Measurements from ENCODE around the gene GIPC2.
"Not testable (repeated sequence)": the region's sequence is repeated elsewhere in the genome, so short reads cannot be mapped to it uniquely, and the experiment has no call there.

The GIPC2 gene

DNA sequence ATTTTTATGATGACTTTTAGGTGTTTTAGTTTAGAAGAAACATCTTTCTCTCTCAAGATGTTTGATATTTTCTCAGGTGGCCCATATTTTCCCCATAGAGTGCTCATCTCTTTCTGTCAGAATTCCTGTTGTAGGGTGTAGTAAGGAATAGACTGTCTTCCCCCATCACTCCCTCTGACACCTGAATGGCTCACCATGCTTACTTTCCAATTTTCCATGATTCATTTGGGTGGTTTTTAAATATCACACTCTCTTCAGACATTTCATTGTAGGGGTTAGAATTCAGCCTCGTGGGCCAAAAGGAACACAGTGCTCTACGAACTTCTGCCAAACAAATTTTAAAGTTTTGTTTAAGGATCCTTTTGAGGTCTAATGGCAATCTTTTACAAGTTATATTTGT is 24.0 kb downstream of the GIPC2 start:
- no peak for TF ChIP-seq ZNF274 (IDR thresholded peaks at IDR 0.05; ENCODE audit: low read depth, low read length)
- no peak overlapping the region for H3K4me3 ChIP-seq (ENCODE audit: low read length)

DNA sequence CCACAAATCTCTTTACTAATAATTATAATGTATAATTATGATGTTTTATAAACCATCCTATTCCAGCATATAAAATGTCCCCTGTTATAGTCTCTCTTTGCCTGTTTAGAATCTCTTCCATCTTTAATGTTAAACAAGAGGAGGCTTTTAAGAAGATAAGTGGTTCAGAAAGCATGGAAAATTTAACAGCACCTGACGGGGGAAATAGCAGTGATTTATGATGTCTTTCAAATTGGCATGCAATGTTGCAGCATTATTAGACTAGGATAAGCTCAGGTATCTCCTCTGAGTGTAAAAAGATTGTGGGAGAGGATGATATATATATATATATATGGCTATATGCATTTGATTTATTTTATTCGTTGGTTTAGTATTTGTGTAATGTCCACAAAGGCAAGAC is 24.4 kb downstream of the GIPC2 start:
- no peak overlapping the region for H3K4me3 ChIP-seq (ENCODE audit: low read length)
- TF ChIP-seq ZNF274 (IDR thresholded peaks at IDR 0.05; ENCODE audit: low read depth, low read length): no peak

- H3K4me3 ChIP-seq (ENCODE audit: low read length): no peak overlapping the region
- no peak for TF ChIP-seq ZNF274 (IDR thresholded peaks at IDR 0.05; ENCODE audit: low read depth, low read length)
Measured at GRCh38 chr1:78070758-78071157, 25.0 kb downstream of the GIPC2 start.

DNA sequence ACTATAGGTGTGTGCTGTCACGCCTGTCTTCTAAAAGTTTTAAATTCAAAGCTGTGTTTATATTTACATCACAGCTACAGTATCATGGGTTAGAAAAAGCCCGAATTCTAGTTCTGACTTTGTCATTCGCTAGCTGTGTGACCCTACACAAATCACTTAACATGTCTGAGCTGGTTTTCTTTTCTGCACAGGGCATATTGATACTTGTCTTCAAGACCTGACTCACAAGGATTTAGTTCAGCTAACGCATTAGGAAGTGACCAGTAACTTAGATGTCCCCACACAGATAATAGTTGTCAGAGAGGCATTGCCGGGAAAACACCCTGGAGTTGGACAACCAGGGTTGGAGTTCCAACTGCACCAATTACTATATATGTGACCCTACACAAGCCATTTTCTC is 25.9 kb downstream of the GIPC2 start:
- no peak for TF ChIP-seq ZNF274 (IDR thresholded peaks at IDR 0.05; ENCODE audit: low read depth, low read length)

GRCh38 chr1:78072216-78072615 is 26.4 kb downstream of the GIPC2 start:
- no peak overlapping the region for H3K4me3 ChIP-seq (ENCODE audit: low read length)
- no peak for TF ChIP-seq ZNF274 (IDR thresholded peaks at IDR 0.05; ENCODE audit: low read depth, low read length)

More for the DNA sequence above, 25.9 kb downstream of the GIPC2 start:
- H3K4me3 ChIP-seq (ENCODE audit: low read length): no peak overlapping the region

DNA sequence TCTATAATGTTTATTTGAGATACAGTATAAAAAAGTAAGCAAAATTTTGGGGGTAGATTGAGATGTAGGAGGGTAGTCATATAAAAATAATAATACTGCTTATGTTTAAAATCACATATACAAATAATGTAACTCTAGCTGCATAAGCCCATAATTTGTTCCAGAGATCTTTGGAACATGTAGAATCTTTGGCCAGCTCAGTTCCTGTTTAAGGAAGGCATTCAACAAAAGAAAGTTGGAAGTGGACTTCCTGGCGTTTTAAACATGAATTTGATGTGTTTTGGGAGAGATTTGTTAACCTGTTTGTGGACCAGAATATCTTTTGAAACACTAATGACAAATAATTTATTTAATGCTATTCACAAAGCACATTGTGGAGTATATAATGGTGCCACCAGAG is 27.7 kb downstream of the GIPC2 start:
- no peak for TF ChIP-seq ZNF274 (IDR thresholded peaks at IDR 0.05; ENCODE audit: low read depth, low read length)
- H3K4me3 ChIP-seq (ENCODE audit: low read length): no peak overlapping the region

- H3K4me3 ChIP-seq (ENCODE audit: low read length): no peak overlapping the region
- no peak for TF ChIP-seq ZNF274 (IDR thresholded peaks at IDR 0.05; ENCODE audit: low read depth, low read length)
Measured at GRCh38 chr1:78075621-78076020, 29.9 kb downstream of the GIPC2 start.

- TF ChIP-seq ZNF274 (IDR thresholded peaks at IDR 0.05; ENCODE audit: low read depth, low read length): no peak
- no peak overlapping the region for H3K4me3 ChIP-seq (ENCODE audit: low read length)
Measured at GRCh38 chr1:78078358-78078757, 32.6 kb downstream of the GIPC2 start.

DNA sequence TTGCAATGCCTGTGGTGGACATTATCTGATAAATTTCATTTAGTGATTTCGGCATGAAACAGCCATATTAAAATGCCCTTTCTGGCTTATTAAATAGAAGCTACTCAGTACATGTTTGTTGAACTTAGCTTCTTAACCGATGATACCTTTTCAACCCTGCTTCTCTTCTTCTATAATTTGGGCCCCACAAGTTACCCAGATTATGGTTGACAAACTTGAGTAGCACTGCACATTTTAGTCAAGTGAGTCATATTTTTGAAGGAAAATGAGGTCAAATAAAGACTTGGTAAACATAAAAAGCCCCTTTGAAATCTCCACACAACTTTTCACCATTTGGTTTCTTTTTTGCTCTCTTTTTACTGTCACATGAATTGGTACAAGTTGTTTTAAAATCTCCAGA is 33.8 kb downstream of the GIPC2 start:
- H3K4me3 ChIP-seq (ENCODE audit: low read length): no peak overlapping the region
- TF ChIP-seq ZNF274 (IDR thresholded peaks at IDR 0.05; ENCODE audit: low read depth, low read length): no peak

GRCh38 chr1:78080767-78081166 is 35.0 kb downstream of the GIPC2 start:
- no peak for TF ChIP-seq ZNF274 (IDR thresholded peaks at IDR 0.05; ENCODE audit: low read depth, low read length)
- H3K4me3 ChIP-seq (ENCODE audit: low read length): no peak overlapping the region

DNA sequence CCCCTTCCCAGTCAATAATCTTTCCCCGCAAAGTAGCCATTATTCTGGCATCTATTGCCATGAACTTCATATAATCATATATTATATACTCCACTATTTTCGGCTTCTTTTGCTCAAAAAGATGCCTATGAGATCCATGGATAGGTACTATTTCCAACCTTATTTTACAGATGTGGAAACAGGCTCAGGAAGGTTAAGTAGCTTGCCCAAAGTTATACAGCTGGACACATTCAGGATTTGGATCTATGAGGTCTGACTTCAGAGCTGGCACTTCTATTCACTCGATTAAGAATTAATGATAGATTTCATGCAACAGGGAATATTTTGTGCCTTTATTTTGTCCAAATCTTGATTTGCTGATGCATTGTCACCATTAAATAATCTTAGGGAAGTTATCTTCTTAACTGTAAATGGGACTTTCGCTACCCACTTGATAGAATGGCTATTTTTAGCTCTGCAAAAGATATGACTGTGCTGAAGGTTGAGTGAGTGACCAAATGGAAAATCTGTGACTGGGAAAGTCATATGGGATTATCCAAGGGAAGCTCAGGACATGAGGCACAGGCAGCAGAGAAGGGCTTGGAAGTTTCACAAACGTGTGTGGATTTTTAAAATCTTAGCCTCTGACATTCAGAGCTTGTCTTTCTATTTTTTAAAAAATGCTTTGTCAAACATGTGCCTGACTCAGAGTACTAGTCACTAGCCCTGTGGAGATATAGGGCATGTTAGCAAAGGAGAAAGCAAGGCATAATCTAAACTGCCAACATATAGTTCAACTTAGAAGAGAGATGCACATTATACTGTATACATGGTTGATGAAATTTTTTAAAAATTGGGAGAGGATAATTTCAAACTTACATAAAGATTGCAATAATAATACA is 36.5 kb downstream of the GIPC2 start:
- no peak for TF ChIP-seq ZNF274 (IDR thresholded peaks at IDR 0.05; ENCODE audit: low read depth, low read length)

GRCh38 chr1:78084639-78085038 is 38.9 kb downstream of the GIPC2 start:
- H3K4me3 ChIP-seq (ENCODE audit: low read length): not testable (repeated sequence)

More for the DNA sequence above, 36.5 kb downstream of the GIPC2 start:
- no peak overlapping the region for H3K4me3 ChIP-seq (ENCODE audit: low read length)

DNA sequence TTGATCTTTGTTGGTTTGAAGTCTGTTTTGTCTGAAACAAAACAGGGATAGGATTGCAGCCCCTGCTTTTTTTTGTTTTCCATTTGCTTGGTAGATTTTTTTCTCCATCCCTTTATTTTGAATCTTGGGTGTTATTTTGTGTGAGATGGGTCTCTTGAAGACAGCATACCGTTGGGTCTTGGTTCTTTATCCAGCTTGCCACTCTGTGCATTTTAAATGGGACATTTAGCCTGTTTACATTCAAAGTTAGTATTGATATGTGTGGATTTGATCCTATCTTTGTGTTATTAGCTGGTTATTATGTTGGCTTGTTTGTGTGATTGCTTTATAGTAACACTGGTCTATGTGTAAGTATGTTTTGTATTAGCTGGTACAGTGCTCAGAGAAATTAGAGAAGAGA is 40.9 kb downstream of the GIPC2 start:
- H3K4me3 ChIP-seq (ENCODE audit: low read length): no peak overlapping the region
- no peak for TF ChIP-seq ZNF274 (IDR thresholded peaks at IDR 0.05; ENCODE audit: low read depth, low read length)

DNA sequence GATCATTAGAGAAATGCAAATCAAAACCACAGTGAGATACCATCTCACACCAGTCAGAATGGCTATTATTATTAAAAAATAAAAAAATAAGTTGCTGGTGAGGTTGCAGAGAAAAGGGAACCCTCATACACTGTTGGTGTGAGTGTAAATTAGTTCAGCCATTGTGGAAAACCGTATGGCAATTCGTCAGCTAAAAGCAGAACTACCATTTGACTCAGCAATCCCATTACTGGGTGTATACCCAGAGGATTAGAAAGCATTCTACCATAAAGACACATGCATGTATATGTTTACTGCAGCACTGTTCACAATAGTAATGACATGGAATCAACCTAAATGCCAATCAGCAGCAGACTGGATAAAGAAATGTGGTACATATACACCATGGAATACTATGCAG is 42.2 kb downstream of the GIPC2 start:
- H3K4me3 ChIP-seq (ENCODE audit: low read length): no peak overlapping the region
- no peak for TF ChIP-seq ZNF274 (IDR thresholded peaks at IDR 0.05; ENCODE audit: low read depth, low read length)

GRCh38 chr1:78088486-78088885 is 42.7 kb downstream of the GIPC2 start:
- no peak for TF ChIP-seq ZNF274 (IDR thresholded peaks at IDR 0.05; ENCODE audit: low read depth, low read length)
- H3K4me3 ChIP-seq (ENCODE audit: low read length): no peak overlapping the region

DNA sequence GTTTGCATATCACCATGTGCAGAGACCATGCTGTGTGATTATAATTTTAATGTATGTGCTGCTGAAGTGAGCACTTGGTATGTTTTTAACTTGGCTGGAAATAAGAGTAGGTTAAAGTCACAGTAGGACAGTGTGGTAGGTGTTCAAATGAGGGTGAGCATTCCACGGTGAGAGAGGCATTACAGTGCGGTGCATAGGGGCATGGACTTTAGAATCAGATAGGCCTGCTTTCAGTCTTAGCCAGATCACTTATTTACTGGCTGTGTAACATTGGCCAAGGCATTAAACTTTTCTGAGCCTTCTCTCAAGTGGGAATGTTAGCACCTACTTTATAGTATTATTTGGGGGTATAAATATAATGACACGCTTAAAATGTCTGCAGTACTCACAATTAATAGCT is 43.2 kb downstream of the GIPC2 start:
- TF ChIP-seq ZNF274 (IDR thresholded peaks at IDR 0.05; ENCODE audit: low read depth, low read length): no peak
- H3K4me3 ChIP-seq (ENCODE audit: low read length): no peak overlapping the region
